Measurements from ENCODE around the gene TAMALIN. TPM values are rescaled to one million over a fixed set of nuclear protein-coding genes. Genes with fewer than 3 reads are reported as not detected.

TAMALIN gene
- total and polyA plus RNA-seq, 2 of the 4 experiments (the other 2 are of a cell fraction): 2.7 to 5.3 TPM

DNA sequence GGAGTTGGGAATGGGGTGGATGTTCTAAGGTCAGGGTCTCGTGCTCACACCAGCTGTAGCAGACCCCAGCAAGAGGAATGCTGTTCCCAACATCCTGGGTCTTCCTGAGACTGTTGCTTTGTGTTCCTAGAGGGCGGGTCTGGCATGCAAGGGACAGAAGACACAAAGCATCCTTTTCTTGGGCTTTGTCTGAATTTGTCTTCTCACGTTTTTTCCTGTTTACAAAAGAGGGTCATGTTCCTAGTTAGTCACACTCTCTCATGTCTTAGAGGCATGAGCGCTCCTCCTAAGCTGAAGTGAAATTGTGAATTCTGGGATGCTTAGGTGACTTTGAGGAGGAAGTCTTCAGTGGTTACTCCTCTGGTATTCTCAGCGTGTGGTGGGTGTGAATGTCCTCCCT lies 9.6 kb upstream of the TAMALIN start:
- Histone ChIP-seq H4K8ac (ENCODE audit: low read depth in 2 of 2, low read length in 2 of 2) (peak overlapping the region in 1 of 2 experiments; percentile 55; a peak in 1 of 4 replicates), H3K14ac (replicated peaks; ENCODE audit: low read depth, low read length) (peak overlapping the region; percentile 87), H3K4me3 (ENCODE audit: insufficient read depth, low read depth, low read length) (no peak overlapping the region), H3K4ac (ENCODE audit: low read depth, low read length) (peak overlapping the region; percentile 60), H3K18ac (ENCODE audit: low read depth, low read length) (no peak overlapping the region), H3K56ac (ENCODE audit: extremely low read depth, insufficient read depth, low read length) (0 out of 2 replicates have a peak overlapping the region, but pooled peaks have one; percentile 10), H3K4me1 (ENCODE audit: control insufficient read depth, insufficient read depth, low read length) (peaks cover 11% of the 10 kb centered on the region), H3K23ac (ENCODE audit: low read depth, low read length) (peak overlapping the region; percentile 52; the same call in 1 of the 2 replicates), H3K36me3 (ENCODE audit: control insufficient read depth, insufficient read depth, low read length) (peaks cover 26% of the 10 kb centered on the region), H2AFZ (replicated peaks; ENCODE audit: low read length, poor library complexity) (peak overlapping the region; percentile 52), H2AK9ac (replicated peaks; ENCODE audit: low read depth, low read length, poor library complexity) (peak overlapping the region; percentile 74), H3K4me2 (ENCODE audit: low read depth, low read length) (no peak overlapping the region), H4K5ac (ENCODE audit: low read depth, low read length) (no peak overlapping the region), H2BK15ac (ENCODE audit: low read depth, low read length) (0 out of 3 replicates have a peak overlapping the region, but pooled peaks have one; percentile 19), H4K20me1 (ENCODE audit: insufficient read depth, low read length) (no peaks in the 10 kb centered on the region), H3K79me1 (ENCODE audit: low read depth in 1 of 2, low read length in 2 of 2) (peaks cover 5 to 27% of the 10 kb centered on the region in 2 experiments; a peak in 3 of 4 replicates), H2BK120ac (ENCODE audit: low read depth, low read length) (peak overlapping the region; percentile 39), H4K91ac (ENCODE audit: insufficient read depth, low read depth, low read length) (no peak overlapping the region), H3K9me3 (ENCODE audit: control insufficient read depth, insufficient read depth, low read length) (no peaks in the 10 kb centered on the region), H3K27ac (ENCODE audit: insufficient read depth, low read length) (no peak overlapping the region), H3K9me1 (ENCODE audit: insufficient read depth, low read length) (peaks cover 20% of the 10 kb centered on the region), H2BK5ac (ENCODE audit: low read depth, low read length, poor library complexity, severe bottlenecking) (no peak overlapping the region), H2AK5ac (ENCODE audit: low read depth, low read length) (peak overlapping the region; percentile 70; the same call in 1 of the 2 replicates), H3K9ac (ENCODE audit: low read depth, low read length) (no peak overlapping the region), H2BK20ac (ENCODE audit: low read depth, low read length) (peak overlapping the region; percentile 20; the same call in 1 of the 2 replicates), H3K27me3 (ENCODE audit: control insufficient read depth, insufficient read depth, low read length) (no peaks in the 10 kb centered on the region)
- POLR2A ChIA-PET (ENCODE audit: unreplicated experiment): no interaction called here
- BruUV-seq (replicated peaks): no TSS peak
- in situ Hi-C loops (cut with MboI; ENCODE audit: low sequenced_read_pairs) (no loop called here), dilution Hi-C loops (cut with HindIII; ENCODE audit: low sequenced_read_pairs, unreplicated experiment) (no loop called here), intact Hi-C loops (cut with micrococcal nuclease) (no loop called here)
- CTCF ChIA-PET: interaction anchor here (0.5 to 1.8 kb wide), 5 partner anchors 25 to 129 kb away, joined by 3 to 12 read pairs (median 3); no protein-coding TSS in a partner anchor
- DNase-seq (peak; percentile 50), ATAC-seq (ENCODE audit: low read depth) (peak; percentile 31)
- TF ChIP-seq CEBPB (IDR thresholded peaks at IDR 0.05; ENCODE audit: low read depth, low read length) (no peak), BHLHE40 (IDR thresholded peaks at IDR 0.05; ENCODE audit: low read depth, low read length) (peak; percentile 87)
- 17% methylated on average over 1 of the region's 5 CpGs; no CpG with 5 or more reads in 1 of the 2 experiments for WGBS, 2 experiments (ENCODE audit: extremely low coverage in 2 of 2, insufficient read length in 1 of 2)
